Measurements from ENCODE around the gene UGT2A2.

The UGT2A2 gene

DNA sequence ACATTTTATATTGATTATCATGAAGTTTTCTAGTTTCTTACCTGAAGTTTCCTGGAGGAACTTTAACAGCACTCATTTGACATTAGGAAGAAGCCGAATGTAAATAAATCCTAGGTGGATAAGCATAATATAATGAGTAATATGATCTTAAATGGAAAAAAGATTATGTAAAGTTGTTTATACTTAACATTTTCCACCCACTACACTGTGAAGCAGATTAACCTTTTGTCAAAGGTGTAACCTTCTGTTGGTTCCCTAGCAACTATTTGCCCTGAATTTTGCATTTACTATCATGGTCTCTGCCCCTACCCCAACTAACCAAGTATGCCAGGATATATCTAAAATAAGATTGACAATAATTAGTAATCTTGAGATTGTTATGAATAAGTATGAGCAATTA lies 13.7 kb upstream of the UGT2A2 start, which contains the start of gene UGT2A1:
TSS of gene UGT2A1 (minus strand) at position 101 of the 400 bp plus-strand sequence. CDS start 5,603 bp downstream, outside the sequence.
- H3K4me3 ChIP-seq (ENCODE audit: low read depth, low read length) = no peak within 1 kb of the TSS
- DNase-seq = no peak
- H3K36me3 ChIP-seq (replicated peaks) = no peaks in the 10 kb centered on the region
- in situ Hi-C loops (cut with HindIII; ENCODE audit: low pct_ligation_motif_present, low sequenced_read_pairs) = no loop called here
- TF ChIP-seq, protein P1, sequence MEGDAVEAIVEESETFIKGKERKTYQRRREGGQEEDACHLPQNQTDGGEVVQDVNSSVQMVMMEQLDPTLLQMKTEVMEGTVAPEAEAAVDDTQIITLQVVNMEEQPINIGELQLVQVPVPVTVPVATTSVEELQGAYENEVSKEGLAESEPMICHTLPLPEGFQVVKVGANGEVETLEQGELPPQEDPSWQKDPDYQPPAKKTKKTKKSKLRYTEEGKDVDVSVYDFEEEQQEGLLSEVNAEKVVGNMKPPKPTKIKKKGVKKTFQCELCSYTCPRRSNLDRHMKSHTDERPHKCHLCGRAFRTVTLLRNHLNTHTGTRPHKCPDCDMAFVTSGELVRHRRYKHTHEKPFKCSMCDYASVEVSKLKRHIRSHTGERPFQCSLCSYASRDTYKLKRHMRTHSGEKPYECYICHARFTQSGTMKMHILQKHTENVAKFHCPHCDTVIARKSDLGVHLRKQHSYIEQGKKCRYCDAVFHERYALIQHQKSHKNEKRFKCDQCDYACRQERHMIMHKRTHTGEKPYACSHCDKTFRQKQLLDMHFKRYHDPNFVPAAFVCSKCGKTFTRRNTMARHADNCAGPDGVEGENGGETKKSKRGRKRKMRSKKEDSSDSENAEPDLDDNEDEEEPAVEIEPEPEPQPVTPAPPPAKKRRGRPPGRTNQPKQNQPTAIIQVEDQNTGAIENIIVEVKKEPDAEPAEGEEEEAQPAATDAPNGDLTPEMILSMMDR (IDR thresholded peaks at IDR 0.05; ENCODE audit: low read depth, low read length, missing control alignments) = no peak
- no peak within 1 kb of the TSS for H3K27ac ChIP-seq
- H3K27me3 ChIP-seq (replicated peaks) = no peaks in the 10 kb centered on the region

DNA sequence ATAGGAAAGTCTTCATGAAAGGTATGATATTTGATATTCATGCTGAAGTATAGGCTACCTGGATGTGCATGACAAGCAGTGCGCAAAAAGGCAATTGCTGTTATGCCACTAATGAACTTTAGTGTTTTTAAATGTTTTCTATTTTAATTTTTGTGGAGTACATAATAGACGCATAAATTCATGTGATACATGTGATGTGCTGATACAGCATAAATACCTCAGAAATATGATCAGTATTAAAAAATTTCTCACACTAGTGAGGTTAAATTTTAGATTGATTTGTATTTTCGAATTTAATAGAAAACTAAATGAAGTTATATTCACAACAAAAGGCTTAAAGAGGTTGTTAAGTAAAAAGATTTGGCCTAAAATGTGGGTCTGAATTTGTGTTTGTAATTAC lies 11.4 kb upstream of the UGT2A2 start:
- TF ChIP-seq, protein P1 (IDR thresholded peaks at IDR 0.05; ENCODE audit: low read depth, low read length, missing control alignments) = no peak
- DNase-seq = no peak
- Histone ChIP-seq H3K36me3 (replicated peaks) (no peaks in the 10 kb centered on the region), H3K27ac (no peak overlapping the region), H3K27me3 (replicated peaks) (no peaks in the 10 kb centered on the region), H3K4me3 (ENCODE audit: low read depth, low read length) (no peak overlapping the region)
- in situ Hi-C loops (cut with HindIII; ENCODE audit: low pct_ligation_motif_present, low sequenced_read_pairs) = no loop called here

DNA sequence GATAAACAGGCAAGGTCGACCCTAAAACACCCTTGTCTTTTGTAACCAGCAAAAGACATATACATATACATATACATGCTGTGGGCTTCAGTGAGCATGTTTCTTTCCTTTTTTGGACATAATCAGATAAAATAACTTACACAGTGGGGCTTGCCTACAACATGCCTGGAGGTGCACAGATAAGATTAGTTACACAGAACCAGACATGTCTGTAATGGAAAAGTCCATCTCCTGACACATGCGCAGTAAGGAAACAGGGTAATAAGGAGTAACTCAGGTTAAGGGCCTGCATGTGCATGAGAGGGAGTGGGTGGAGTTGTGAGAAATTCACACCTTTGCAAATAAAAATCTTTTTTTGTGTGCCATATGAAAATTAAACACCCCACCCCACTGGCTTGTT lies 10.2 kb upstream of the UGT2A2 start:
- no peaks in the 10 kb centered on the region for H3K27me3 ChIP-seq (replicated peaks)
- in situ Hi-C loops (cut with HindIII; ENCODE audit: low pct_ligation_motif_present, low sequenced_read_pairs) = no loop called here
- no peak overlapping the region for H3K27ac ChIP-seq
- H3K4me3 ChIP-seq (ENCODE audit: low read depth, low read length) = no peak overlapping the region
- DNase-seq = no peak
- no peaks in the 10 kb centered on the region for H3K36me3 ChIP-seq (replicated peaks)
- TF ChIP-seq, protein P1 (IDR thresholded peaks at IDR 0.05; ENCODE audit: low read depth, low read length, missing control alignments) = no peak

DNA sequence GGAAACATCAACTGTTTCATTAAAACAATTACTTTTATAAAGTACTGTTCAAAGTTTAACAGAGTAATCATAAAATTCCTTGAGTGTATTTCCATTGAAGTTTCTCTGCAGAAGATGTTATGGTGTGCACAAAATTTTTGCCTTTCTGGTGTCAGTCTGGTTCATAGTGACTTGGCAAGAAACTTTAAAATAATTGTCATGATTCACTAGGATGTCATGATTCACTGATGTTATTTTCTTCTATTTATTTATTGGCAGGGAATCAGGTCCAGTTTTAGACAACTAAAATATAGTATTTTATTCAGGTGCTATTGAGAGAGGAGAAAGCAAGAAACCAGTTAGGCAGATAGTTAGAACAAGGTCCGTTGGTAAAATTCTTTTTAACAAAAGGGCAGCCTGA lies 9.8 kb upstream of the UGT2A2 start:
- DNase-seq = no peak
- no peak overlapping the region for H3K27ac ChIP-seq
- no peaks in the 10 kb centered on the region for H3K27me3 ChIP-seq (replicated peaks)
- H3K4me3 ChIP-seq (ENCODE audit: low read depth, low read length) = no peak overlapping the region
- in situ Hi-C loops (cut with HindIII; ENCODE audit: low pct_ligation_motif_present, low sequenced_read_pairs) = no loop called here
- no peaks in the 10 kb centered on the region for H3K36me3 ChIP-seq (replicated peaks)
- TF ChIP-seq, protein P1 (IDR thresholded peaks at IDR 0.05; ENCODE audit: low read depth, low read length, missing control alignments) = no peak

DNA sequence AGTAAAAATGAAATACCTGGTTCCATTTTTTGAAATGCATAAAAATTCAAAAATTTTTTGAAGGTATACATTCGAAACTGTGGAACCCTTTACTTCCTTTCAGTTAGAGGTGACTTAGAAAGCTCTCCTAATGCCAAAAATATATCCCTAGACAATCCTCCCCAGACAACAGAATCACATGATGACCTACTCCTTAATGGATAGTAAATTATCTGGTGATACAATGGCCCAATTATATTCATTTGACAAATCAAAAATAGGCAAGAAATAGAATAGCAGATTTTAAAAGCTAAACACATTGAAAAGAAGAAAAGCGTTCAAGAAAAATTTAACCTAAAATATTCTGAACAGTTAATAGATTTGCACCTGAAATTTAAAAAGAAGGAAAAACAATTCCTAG lies 3.5 kb upstream of the UGT2A2 start:
- no peak for DNase-seq
- no peaks in the 10 kb centered on the region for H3K27me3 ChIP-seq (replicated peaks)
- TF ChIP-seq, protein P1 (IDR thresholded peaks at IDR 0.05; ENCODE audit: low read depth, low read length, missing control alignments) = no peak
- H3K4me3 ChIP-seq (ENCODE audit: low read depth, low read length) = no peak overlapping the region
- in situ Hi-C loops (cut with HindIII; ENCODE audit: low pct_ligation_motif_present, low sequenced_read_pairs) = no loop called here
- H3K27ac ChIP-seq = no peak overlapping the region
- no peaks in the 10 kb centered on the region for H3K36me3 ChIP-seq (replicated peaks)

DNA sequence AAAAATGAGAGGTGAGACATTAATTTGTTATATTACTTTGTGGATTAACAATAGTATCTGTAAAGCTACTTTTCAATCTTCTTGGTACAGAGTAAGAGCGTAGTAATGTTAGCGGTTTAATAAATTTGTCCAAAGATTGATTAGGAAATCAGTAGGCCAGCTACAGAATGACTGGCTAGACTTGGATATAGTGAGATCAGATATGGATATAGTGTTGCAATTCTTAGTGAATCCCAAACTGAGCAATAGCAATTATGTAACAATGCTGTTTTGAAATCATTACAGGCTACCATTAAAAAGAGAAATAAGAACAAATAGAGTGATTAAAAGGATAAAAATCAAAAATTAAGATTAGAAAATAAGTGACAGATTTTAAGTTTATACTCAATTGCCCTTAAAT lies 847 bp upstream of the UGT2A2 start:
- no peak for DNase-seq

More for the DNA sequence above, 847 bp upstream of the UGT2A2 start:
- in situ Hi-C loops (cut with HindIII; ENCODE audit: low pct_ligation_motif_present, low sequenced_read_pairs) = no loop called here
- Histone ChIP-seq H3K27me3 (replicated peaks) (no peaks in the 10 kb centered on the region), H3K27ac (no peak overlapping the region), H3K36me3 (replicated peaks) (no peaks in the 10 kb centered on the region), H3K4me3 (ENCODE audit: low read depth, low read length) (no peak overlapping the region)
- TF ChIP-seq, protein P1 (IDR thresholded peaks at IDR 0.05; ENCODE audit: low read depth, low read length, missing control alignments) = no peak
